NCI-H524 (cell line): Measurements from ENCODE around the gene RPA1.
A peak's percentile ranks its signal among the peaks of the same experiment; 100 is the strongest.
"Not testable (repeated sequence)": the region's sequence is repeated elsewhere in the genome, so short reads cannot be mapped to it uniquely, and the experiment has no call there.

Source experiments
- DNase-seq, 2 experiments: peaks; one replicate each; lab custom pipeline; 2025; lab: John Stamatoyannopoulos, UW

Gene RPA1

DNA sequence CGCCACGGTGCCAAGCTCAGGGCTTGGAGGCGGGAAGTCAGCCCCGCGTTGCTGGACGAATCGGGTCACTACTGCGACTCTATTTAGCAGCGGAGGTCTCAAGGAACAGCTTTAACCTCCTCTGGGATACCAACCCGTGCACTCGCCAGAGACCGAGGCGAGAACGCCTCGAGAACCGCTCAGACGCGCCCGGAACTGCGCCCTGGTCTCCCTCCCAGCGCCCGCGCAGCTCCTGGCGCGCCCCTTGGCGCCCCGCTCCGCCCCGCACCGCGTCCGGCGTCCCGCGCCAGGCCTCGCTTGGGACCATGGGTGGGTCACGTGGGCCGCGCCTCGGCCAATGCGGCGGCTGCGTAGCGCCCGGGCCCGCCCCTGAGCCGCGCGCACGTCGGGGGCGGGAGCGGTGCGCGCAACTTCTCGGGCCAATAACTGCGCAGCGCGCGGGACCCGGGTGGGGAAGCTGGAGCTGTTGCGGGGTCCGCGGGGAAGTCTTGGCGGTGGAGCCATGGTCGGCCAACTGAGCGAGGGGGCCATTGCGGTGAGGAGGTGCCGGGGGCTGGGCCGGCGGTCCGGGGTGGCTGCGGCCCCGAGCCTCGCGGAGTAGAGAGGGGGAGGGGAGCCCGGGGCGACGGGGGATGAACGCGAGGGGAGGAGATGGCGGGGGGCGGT is at the start of gene RPA1, which contains the start of gene SMYD4:
Gene RPA1 (plus strand): TSS at position 414 of the 666 bp plus-strand sequence. CDS start 89 bp downstream, at position 503.
Gene SMYD4 (minus strand): TSS at position 311 of the 666 bp plus-strand sequence. CDS start 1,908 bp downstream, outside the sequence.
- DNase-seq, result peak; percentile 48 to 82

DNA sequence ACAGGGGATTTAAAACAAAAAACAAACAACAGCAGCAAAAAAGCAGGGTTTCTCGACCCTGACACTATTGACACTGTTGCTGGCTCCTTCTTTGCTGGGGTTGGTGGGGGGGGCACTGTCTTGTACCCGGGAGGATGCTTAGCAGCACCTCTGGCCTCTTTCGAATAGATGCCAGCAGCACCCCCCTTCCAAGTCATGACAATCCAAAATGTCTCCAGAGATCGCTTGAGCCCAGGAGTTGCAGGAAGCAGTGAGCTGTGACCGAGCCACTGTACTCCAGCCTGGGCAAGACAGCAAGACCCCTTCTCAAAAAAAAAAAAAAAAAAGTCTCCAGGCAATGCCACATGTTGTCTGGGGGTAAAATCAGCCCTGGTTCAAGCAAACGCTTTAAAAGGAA is 47.6 kb upstream of the RPA1 start:
- DNase-seq, result no peak

DNA sequence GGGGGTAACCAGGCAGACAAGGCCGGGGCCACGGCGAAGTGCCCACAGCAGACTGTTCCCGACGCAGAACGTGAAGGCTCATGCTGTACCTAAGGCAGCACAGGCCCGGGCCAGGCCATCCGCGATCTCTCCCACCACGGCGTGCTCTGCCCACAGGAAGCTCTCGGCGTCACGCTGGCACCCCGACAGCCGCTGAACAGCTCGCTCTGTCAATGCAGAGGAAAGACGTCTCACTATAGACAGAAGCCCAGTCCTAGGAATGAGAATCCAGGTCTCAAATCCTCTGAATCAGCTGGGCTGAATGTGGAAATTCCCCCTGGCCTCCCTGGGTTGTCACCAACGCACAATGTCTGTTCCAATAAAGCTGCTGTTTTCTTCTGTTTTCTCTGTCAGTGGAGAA is 46.5 kb upstream of the RPA1 start:
- DNase-seq, result no peak

DNA sequence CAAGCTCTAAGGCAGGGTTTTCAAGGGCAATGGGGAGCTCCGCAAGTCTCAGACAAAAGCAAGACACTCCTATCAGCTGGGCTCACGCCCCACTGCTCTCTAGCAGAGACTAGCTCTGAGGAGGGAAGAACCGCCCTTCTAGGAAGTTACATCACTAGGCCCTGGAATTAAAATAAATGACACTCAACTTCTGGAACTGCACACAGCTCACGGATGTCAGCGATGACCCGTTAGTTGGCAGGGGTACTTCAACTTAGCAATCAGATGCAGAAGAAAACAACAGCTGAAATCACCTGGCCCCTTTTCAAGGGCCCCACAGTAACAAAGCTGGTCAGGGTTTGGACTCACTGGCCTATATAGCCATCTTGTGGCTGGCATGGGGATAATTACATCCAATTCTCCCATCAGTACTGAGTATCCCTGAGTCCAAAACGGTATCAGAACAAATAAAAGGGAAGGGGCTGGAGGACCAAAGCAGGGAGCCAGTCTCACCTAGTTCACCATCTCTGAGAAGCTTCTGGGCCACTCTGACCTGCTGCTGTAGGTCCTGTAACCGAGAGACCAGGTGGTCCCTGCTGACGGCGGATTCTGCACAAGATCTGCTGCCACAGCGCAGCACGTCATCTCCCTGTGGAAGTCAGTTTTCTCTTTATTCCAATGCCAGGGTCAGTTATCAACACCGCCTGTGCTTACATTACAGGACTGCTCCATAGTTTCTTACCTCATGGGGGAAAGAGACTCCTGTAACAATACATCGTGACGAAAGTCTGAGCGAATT is 45.8 kb upstream of the RPA1 start:
- peak in 1 of 2 experiments; percentile 17 for DNase-seq

DNA sequence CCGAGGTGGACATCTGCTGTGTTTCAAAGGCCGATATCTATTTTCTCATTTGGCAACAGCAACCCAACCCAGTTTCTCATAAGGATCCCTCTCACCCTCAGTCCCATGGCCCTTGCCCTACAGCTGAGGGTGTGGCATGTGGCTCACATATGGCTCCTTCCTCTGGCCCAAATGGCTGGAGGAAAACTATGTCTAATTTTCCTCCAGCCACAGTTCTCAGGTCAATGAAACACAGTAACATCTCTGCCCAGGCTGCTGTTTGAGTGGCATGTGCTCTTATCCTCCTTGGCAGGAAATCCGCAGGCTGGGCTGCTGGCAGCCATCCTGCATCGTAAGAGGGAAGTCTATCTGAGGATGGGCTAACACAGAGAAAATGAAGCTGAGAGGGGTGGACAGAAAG is 43.9 kb upstream of the RPA1 start:
- DNase-seq, result no peak

DNA sequence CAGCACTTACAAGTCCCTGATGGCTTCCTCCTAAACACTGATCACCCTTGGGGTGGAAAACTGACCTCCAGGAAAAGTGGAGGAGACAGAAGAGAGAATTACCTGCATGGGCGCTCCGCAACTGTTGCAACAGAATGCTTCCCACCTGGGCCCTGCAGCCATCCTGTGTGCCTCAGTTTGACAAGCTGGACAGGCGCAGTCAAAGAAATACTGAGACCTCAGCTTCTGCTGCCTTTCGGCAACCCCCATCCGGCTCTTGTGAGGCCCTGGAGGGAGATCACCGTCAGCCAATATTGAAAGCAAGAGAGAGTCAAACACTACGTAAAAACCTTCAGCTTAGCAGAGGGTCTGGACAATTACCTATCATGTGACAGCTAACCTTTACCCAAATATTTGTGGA is 43.1 kb upstream of the RPA1 start:
- DNase-seq, result no peak

DNA sequence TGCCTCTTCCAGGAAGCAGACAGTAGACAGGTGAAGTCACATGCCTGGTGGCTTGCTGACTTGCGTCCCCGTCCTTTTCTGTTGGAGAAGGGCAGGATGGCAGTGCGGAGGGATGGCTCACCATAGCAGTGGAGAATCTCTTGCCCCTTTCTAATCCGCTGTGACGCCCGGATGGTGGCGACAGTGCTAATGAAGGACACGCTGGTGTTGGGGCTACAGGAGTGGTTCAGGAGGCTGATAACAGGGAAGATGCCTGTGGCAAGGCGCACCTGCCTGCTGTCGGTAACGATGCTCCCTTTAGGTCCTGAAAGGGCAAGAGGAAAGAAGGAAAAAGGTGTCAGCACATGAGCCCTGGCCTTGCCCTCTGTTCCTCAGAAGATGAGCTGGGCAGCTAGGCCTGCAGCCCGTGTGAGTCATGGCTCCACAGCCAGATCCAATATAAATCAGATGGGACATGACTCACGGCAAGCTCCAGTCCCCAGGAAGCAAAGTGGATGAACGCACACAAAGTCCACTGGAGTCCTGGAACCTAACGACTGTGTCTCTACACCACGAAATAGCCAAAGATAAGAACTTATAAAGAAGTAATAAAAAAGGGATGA is 42.4 kb upstream of the RPA1 start:
- DNase-seq, result no peak

DNA sequence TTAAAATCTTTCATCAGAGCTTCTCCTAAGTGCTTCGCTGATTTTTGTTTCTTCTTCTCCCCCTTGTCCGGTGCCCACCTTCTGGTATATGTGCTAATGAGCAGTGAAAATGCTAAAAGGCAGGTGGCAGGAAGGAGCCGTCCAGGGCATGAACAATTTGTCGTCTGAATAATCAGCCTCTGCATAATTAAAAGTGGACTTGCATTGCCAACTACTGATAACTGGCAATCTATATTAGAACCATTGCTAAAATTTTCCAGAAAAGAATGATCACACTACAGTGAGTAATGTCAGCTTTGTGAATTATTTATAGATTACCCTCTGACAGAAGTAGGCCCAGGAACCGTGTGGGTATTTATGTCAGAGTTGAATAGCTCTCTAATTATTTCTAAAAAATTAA is 39.9 kb upstream of the RPA1 start:
- DNase-seq, result no peak

DNA sequence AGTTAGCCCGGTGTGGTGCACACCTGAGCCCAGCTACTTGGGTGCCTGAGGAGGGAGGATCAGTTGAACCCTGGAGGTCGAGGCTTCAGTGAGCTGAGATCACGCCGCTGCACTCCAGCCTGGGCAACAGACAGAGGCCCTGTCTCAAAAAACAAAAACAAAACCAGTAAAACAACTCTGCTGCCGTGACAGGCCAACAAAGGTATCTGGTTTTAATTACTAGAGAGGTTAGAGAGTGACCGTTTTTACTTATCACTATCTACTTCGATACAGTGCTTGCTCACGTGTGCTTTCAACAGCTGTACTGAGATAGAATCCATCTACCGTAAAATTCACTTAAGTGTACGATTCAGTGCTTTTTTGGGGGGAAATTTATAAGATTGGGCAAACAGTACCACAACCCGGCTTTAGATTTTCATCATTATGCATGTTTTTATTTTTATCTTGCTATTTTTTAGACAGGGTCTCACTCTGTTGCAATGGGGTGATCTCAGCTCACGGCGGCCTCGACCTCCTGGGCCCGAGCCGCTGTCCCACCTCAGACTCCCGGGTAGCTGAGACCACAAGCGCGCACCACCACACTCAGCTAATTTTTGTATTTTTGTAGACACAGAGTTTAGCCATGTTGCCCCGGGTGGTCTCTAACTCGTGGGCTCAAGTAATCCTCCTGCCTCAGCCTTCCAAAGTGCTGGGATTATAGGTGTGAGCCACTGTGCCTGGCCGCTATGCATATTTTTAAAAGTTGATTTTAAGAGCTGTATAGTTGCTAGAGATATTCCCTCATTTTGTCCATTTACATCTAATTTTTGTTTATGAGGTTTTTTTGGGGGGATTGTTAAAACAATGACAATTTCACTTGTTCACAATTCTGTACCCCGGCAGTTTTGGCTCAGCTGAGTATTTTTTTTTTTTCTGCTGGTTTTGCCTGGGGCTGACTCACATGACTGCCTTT is 37.0 kb upstream of the RPA1 start:
- no peak for DNase-seq

DNA sequence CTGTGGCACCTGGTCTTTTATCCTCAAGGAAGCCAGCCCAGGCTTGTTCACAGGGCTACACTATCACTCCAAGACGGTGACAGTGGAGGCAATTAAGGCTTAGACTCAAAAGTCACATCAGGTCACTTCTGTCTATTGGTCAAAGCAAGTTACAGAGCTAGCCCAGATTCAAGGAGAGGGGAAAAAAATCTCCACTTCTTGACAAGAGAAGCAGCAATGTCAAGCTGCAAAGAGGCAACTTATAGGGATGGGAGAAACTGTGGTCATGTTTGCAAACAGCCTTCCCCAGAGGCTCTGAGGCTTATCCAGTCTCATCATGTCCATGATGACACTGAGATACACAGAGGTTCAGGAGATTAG is 36.4 kb upstream of the RPA1 start:
- no peak for DNase-seq

DNA sequence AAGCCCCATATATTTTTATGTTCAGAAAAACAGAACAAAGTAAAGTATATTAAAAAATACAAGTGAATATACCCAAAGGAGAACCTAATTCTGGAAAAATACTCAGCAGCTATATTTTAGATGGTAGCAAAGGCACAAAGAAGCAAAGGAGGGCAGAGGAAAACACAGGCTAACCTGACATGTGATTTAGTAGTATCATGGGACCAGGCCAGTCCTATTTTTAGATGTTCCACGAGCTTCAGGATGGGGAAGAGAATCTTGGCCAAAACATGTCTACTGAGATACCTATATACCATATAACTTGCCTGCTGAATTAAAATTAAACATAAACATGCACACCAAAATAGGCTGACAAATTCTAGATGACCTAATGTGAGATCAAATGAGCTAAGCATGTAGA is 33.0 kb upstream of the RPA1 start:
- no peak for DNase-seq

DNA sequence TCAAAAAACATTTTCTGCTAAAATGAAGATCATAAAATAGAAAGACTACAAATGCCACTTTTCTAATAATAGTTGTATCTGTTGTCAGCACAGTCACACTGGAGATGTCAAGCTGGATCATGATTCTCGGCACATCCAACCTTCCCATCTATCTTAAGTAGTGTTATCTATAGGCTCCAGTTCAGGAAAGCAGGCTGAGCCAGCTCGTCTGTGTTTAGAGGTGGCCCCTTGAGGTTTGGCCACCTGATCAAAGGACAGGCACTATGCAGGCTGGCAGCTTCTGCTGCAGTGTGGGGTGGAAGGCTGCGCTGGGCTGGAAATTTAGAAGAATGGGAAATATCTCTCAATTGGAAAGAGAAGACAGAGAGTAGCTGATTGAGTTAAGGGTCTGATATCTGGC is 32.5 kb upstream of the RPA1 start:
- no peak for DNase-seq

DNA sequence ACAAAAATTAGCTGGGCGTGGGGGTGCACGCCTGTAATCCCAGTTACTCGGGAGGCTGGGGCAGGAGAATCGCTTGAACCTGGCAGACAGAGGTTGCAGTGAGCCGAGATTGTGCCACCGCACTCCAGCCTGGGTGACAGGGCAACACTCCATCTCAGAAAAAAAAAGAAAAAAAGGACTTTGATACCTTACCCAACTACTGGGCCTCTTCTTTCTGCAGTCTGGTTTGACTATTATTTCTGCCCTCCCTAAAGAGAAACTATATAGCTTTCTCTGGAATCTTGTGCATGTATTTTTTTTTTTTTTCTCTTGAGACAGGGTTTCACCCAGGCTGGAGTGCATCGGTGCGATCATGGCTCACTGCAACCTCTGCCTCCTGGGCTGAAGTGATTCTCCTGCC is 32.0 kb upstream of the RPA1 start:
- DNase-seq, result not testable (repeated sequence)

DNA sequence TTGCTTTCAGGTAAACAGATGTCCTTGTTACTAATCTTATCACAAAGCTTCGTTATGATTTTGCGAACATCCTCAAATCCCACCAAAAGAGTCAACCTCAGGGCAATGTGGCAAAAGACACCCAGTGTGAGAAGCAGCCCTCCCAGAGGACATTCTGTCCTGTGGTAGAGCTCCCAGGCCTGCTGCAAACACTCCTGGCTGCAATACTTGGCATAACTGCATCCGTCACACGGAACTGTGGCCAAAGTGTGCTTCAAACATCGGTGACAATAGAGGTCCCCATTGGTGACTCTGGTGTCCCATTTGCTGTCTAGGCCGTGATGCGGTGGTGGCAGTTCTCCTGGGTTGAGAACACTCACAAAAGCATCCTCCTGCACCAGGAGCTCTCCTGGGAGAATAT is 29.6 kb upstream of the RPA1 start:
- DNase-seq, result no peak

DNA sequence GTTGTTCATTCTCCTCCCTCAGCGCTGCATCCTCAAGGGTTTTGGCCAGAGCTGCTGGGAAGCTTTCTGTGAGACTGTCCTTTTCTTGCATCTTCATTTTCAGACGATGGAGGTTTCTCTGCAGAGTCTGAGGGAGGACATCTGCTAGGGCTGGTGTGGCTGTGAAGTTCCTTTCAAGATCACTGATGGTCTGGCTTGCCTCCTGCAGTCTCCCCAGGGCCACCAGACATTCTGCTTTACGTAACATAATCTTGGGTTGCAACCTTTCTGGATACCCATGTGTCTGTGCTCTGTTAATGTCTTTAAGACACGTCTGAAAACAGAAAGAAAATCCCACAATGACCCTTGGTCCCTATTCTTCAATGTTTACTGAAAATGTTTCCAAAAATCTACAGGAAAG is 29.1 kb upstream of the RPA1 start:
- no peak for DNase-seq

DNA sequence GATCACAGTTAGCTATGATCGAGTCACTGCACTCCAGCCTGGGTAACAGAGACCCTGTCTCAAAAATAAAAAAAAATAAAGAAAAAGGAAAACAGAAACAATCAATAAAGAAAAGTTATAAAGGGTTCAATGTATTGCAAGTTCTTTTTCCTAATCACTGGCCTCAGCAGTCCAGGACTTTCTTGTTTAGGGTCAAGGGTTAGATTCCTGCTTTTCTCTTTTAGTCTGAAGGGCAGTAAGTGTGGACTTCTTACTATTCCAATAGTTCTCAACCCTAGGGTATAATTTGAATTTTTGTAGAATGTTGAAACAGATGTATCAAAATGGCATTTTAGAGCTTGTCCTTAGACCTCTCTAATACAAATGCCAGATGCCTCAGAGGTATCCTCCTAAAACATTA is 27.4 kb upstream of the RPA1 start:
- no peak for DNase-seq

DNA sequence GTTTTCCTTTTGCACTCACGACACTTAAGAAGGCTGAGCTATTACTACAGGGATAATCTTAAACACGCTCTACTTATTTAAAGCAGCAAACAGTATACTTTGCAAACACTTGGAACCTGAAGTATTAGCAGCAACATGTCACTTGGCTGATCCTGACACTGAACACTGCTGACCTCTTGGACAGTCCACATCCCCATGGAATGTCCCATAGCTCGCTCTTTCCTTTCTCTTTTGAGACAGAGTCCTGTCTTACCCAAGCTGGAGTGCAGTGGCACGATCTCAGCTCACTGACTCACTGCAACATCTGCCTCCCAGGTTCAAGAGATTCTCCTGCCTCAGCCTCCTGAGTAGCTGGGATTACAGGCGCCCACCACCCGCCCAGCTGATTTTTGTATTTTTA is 26.5 kb upstream of the RPA1 start:
- DNase-seq, result no peak

DNA sequence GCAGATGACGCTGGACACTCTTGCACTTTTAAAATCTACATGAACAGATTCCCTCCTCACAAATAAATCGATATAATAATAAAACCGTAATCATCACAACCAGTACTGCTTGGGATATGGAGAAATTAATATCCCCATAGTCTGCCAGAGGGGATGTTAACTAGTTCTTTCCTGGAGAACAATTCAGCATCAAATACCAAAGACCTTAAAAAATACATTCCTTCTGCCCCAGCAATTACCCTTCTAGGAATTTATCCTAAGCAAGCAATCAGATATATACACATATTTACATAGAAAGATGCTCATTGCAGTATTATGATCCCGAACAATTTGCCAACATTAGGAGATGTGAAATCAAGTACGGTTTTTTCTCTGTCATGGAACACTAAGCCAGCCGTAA is 21.9 kb upstream of the RPA1 start:
- no peak for DNase-seq

DNA sequence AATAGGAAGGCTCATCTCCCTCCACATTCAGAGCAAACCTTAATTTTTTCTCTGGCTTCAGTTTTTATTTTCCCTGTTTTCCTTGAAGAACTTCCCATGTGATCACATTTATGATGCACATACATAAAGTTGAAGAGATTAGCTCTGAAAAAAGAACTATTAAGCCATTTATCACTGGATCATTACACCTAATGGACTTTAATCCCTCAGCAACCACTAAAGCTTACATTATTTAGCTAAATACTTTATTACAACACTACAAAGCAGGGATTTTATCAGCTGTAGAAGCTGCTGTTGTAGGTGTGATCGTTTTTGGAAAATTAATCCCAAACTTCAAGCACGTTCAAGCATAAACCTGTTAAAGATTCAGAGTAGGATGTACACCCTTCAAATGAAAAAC is 21.2 kb upstream of the RPA1 start:
- DNase-seq, result no peak

DNA sequence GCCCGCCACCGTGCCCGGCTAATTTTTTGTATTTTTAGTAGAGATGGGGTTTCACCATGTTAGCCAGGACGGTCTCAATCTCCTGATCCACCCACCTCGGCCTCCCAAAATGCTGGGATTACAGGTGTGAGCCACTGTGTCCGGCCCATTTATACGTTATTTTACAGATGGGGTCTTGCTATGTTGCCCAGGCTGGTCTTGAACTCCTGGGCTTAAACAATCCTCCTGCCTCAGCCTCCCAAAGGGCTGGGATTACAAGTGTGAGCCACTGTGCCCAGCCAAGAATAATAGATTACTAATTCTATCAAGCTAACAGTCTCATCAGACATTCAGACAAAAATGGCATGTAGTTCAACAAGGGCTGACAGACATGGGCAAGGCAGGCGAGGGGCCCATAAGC is 20.0 kb upstream of the RPA1 start:
- DNase-seq, result not testable (repeated sequence)

DNA sequence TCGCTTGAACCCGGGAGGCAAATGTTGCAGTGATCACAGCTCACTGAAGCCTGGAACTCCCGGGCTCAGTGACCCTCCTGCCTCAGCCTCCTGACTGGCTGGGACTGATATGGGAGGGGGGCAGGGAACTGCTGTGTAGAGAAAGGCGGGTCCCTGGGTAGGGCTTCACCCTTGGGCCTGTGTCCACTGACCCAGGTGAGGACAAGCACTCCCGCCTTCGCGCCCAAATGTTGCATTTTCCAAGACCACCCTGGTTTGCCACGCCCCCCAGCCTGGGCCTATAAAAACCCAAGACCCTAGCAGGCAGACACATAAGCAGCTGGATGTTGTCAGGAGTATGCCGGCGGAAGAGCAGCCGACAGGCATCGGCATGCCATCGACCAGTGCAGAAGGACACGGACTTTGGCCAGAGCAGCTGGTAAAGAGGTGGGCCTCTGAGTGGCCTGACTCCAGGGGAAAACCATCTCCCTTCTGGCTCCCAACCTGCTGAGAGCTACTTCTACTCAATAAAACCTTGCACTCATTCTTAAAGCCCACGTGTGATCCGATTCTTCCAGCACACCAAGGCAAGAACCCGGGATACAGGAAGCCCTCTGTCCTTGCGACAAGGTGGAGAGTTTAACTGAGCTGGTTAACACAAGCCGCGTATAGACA is 19.2 kb upstream of the RPA1 start:
- DNase-seq, result no peak

DNA sequence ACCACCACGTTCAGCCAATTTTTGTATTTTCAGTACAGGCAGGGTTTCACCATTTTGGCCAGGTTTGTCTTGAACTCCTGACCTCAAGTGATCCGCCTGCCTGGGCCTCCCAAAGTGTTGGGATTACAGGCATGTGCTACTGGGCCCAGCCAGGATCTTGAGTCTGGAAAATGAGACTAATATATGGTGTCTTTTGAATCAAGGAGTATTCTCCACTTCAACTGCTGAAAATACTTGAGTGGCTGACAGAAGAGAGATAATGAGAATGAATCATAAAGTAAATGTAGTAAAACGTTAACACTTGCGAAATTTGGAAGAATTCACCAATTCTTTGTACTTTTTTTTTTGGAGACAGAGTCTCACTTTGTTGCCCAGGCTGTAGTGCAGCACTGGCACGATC is 16.7 kb upstream of the RPA1 start:
- no peak for DNase-seq
